IPS DF 6.9 (cell line): ENCODE results near the gene AMPD2.
"Not testable (repeated sequence)": the region's sequence is repeated elsewhere in the genome, so short reads cannot be mapped to it uniquely, and the experiment has no call there.

ENCODE experiments used
- DNase-seq: peaks from one replicate; pipeline ENCODE4 v3.0.0-alpha.2; 2013; ENCODE audit warnings: low read depth, low spot score
- H3K27ac ChIP-seq: one replicate; pipeline ENCODE4 v1.5.1; 2013; ENCODE audit warnings: low read length, control low read depth
- H3K27me3 ChIP-seq: 2 replicates; pipeline ENCODE4 v1.6.1; 2013; ENCODE audit warnings: mild to moderate bottlenecking, low read length; ENCODE audit not compliant: control insufficient read depth, insufficient read depth
- H3K36me3 ChIP-seq: 2 replicates; pipeline ENCODE4 v1.6.1; 2013; ENCODE audit warnings: low read length; ENCODE audit not compliant: control insufficient read depth, insufficient read depth
- H3K4me1 ChIP-seq: 2 replicates; pipeline ENCODE4 v1.6.1; 2013; ENCODE audit warnings: low read length; ENCODE audit not compliant: control insufficient read depth, insufficient read depth
- H3K4me3 ChIP-seq: 2 replicates; pipeline ENCODE4 v1.5.1; 2013; ENCODE audit warnings: mild to moderate bottlenecking, low read length
- H3K9me3 ChIP-seq: 2 replicates; pipeline ENCODE4 v1.6.1; 2013; ENCODE audit warnings: low read length, inconsistent platforms; ENCODE audit not compliant: control insufficient read depth, insufficient read depth
- WGBS: extraction: QIAGEN DNeasy Blood & Tissue Kit; methylation state at CpG from one replicate; pipeline ENCODE4 v1.1.7; 2013; ENCODE audit warnings: mixed read lengths, missing lambda C conversion rate; ENCODE audit not compliant: insufficient read length, insufficient coverage; 5-methylcytosine and 5-hydroxymethylcytosine counted together

Gene AMPD2

DNA sequence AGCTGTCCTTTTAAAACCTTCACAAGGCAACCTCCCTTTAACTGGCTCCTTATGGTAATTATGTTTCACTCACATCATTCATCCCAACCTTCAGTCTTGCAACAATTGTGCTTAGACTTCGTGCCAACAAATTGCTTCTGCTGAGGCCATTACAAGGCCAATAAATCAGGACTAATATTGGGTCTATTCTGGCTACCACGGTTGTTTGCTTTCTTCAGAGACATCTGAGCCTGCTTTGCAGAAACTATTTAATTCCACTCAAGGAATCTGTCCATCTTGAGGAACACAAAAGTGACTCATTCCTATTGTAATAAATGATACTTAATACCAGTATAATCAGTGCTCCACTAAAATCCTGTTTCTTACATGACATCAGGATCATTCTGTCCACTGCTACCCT lies 33.7 kb downstream of the AMPD2 start:
- Histone ChIP-seq H3K9me3 (no peaks in the 10 kb centered on the region), H3K4me3 (no peak overlapping the region), H3K27ac (no peak overlapping the region), H3K36me3 (no peaks in the 10 kb centered on the region), H3K4me1 (no peaks in the 10 kb centered on the region; the same call in 1 of the 2 replicates), H3K27me3 (no peaks in the 10 kb centered on the region)
- no peak for DNase-seq
- no CpG with 5 or more reads among the region's 2 CpGs for WGBS

- H3K36me3 ChIP-seq: no peaks in the 10 kb centered on the region
- no peaks in the 10 kb centered on the region; the same call in 1 of the 2 replicates for H3K4me1 ChIP-seq
- no peak overlapping the region for H3K27ac ChIP-seq
- DNase-seq: no peak
- H3K9me3 ChIP-seq: no peaks in the 10 kb centered on the region
- WGBS: no CpG with 5 or more reads among the region's 12 CpGs
- no peak overlapping the region for H3K4me3 ChIP-seq
- no peaks in the 10 kb centered on the region for H3K27me3 ChIP-seq
Measured at GRCh38 chr1:109654519-109654918, 34.9 kb downstream of the AMPD2 start.

GRCh38 chr1:109655615-109656519 lies 36.2 kb downstream of the AMPD2 start, which contains the start of gene GSTM4:
Gene GSTM4 (plus strand): TSS chr1:109656099. CDS start chr1:109656390, 291 bp downstream.
- no peak within 1 kb of the TSS for H3K27ac ChIP-seq
- no CpG with 5 or more reads among the region's 54 CpGs for WGBS
- peak within 1 kb of the TSS; percentile 71; the same call in 1 of the 2 replicates for H3K4me3 ChIP-seq
- no peaks in the 10 kb centered on the region; the same call in 1 of the 2 replicates for H3K4me1 ChIP-seq
- no peaks in the 10 kb centered on the region for H3K36me3 ChIP-seq
- DNase-seq: peak; percentile 52
- H3K27me3 ChIP-seq: no peaks in the 10 kb centered on the region
- H3K9me3 ChIP-seq: no peaks in the 10 kb centered on the region

- Histone ChIP-seq H3K4me3 (no peak overlapping the region), H3K4me1 (no peaks in the 10 kb centered on the region; the same call in 1 of the 2 replicates), H3K27me3 (no peaks in the 10 kb centered on the region), H3K9me3 (no peaks in the 10 kb centered on the region), H3K36me3 (no peaks in the 10 kb centered on the region), H3K27ac (no peak overlapping the region)
- no CpG with 5 or more reads among the region's 4 CpGs for whole genome bisulfite sequencing
- DNase-seq: no peak
Measured at GRCh38 chr1:109657395-109657794, 37.8 kb downstream of the AMPD2 start.

DNA sequence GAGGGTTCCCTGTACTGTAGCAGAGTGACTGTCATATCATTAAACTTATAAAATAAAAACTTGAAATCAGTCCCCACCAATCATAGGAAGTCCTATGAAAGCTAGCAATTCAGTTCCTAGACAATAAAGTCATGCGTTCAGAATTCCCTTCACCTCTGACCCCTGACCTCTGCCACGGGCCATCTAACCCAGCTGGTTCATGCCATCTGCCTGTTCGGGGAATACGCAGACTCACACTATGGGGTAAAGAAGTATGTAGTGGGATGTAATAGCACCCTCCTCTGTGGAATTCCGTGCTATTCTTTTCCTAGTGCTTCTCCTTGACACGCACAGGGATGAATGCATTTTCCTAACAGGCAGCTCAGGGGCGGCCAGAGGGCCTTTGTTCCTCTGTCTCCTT lies 38.3 kb downstream of the AMPD2 start:
- H3K27me3 ChIP-seq: no peaks in the 10 kb centered on the region
- no peak overlapping the region for H3K27ac ChIP-seq
- no peak for DNase-seq
- H3K4me1 ChIP-seq: no peaks in the 10 kb centered on the region; the same call in 1 of the 2 replicates
- H3K4me3 ChIP-seq: no peak overlapping the region
- WGBS: no CpG with 5 or more reads among the region's 7 CpGs
- no peaks in the 10 kb centered on the region for H3K36me3 ChIP-seq
- H3K9me3 ChIP-seq: no peaks in the 10 kb centered on the region

DNA sequence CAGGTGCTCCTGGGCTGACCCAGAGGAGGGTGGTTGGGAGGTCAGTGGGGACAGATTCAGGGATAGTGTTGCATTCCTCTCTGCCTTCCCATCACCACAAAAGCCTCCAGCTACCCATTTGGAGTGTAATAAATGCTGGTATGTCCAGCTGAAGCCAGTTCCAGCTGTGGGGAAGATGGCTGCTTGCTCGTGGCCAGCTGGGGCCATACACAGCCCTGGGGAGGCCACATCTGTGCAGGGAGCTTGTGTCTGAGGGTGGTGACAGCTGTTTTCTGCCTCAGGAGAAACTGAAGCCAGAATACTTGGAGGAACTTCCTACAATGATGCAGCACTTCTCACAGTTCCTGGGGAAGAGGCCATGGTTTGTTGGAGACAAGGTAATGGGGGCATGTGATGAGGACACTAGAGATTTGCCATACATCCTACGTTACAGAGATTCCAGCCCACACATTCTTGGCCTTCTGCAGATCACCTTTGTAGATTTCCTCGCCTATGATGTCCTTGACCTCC lies 39.0 kb downstream of the AMPD2 start:
- no peaks in the 10 kb centered on the region for H3K9me3 ChIP-seq
- no peaks in the 10 kb centered on the region for H3K36me3 ChIP-seq
- H3K4me3 ChIP-seq: no peak overlapping the region
- DNase-seq: no peak
- WGBS: no CpG with 5 or more reads among the region's 3 CpGs
- no peaks in the 10 kb centered on the region; the same call in 1 of the 2 replicates for H3K4me1 ChIP-seq
- H3K27me3 ChIP-seq: no peaks in the 10 kb centered on the region
- H3K27ac ChIP-seq: no peak overlapping the region

DNA sequence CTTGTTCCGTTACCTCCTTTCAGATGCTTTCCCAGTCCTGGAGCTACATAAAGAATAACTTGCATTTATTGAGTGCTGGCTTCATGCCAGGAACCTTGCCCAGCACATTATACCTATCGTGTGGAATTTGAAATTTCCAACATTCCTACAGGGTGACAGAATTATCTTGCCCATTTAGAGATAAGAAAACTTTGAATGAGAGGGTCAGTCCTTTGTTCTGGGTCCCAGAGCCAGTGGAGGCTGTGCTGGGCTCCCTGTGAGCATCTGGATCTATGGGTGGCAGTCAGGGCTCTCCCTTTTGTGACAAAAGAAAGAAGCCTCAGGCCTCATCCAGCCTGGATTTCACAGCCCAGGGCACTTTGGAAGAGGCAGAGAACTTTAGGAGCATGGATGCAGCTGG lies 39.5 kb downstream of the AMPD2 start:
- no peak for DNase-seq

GRCh38 chr1:109659997-109660690 lies 40.5 kb downstream of the AMPD2 start:
- no peak overlapping the region for H3K27ac ChIP-seq

More for the DNA sequence above, 39.5 kb downstream of the AMPD2 start:
- no CpG with 5 or more reads among the region's 2 CpGs for WGBS
- H3K27me3 ChIP-seq: no peaks in the 10 kb centered on the region
- no peaks in the 10 kb centered on the region for H3K36me3 ChIP-seq
- H3K27ac ChIP-seq: no peak overlapping the region
- H3K4me1 ChIP-seq: no peaks in the 10 kb centered on the region; the same call in 1 of the 2 replicates
- no peak overlapping the region for H3K4me3 ChIP-seq
- no peaks in the 10 kb centered on the region for H3K9me3 ChIP-seq

DNA sequence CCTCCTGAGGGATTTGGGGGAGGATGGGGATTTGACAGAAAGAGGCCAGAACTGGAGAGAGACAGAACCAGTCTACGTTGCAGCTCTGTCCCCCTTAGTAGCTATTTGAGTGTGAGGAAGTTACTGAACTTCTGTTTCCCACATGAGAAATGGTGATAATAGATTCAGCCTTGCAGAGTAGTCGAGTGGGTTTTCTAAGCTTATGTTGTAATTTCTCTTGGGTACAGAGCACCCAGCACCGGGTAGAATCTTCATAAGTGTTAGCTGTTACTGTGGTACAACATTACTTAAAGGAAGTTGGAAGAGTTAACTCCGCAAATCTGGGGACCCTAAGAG lies 41.0 kb downstream of the AMPD2 start:
- not testable (repeated sequence) for H3K4me3 ChIP-seq, H3K27me3 ChIP-seq, H3K9me3 ChIP-seq, H3K27ac ChIP-seq, H3K4me1 ChIP-seq, H3K36me3 ChIP-seq, DNase-seq
- no CpG with 5 or more reads among the region's 4 CpGs for WGBS

More at GRCh38 chr1:109659997-109660690, 40.5 kb downstream of the AMPD2 start:
- Histone ChIP-seq H3K27me3 (no peaks in the 10 kb centered on the region), H3K36me3 (no peaks in the 10 kb centered on the region), H3K4me3 (no peak overlapping the region), H3K9me3 (no peaks in the 10 kb centered on the region), H3K4me1 (no peaks in the 10 kb centered on the region; the same call in 1 of the 2 replicates)
- DNase-seq: no peak
- WGBS: no CpG with 5 or more reads among the region's 5 CpGs

DNA sequence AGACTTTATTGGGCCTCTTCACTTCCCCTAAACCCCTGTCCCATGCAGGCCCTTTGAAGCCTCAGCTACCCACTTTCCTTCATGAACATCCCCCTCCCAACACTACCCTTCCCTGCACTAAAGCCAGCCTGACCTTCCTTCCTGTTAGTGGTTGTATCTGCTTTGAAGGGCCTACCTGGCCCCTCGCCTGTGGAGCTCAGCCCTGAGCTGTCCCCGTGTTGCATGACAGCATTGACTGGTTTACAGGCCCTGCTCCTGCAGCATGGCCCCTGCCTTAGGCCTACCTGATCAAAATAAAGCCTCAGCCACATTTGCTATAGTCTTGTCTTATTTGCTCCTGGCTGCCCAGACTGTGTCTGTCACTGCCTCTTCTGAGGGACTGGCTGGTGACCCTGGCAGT lies 41.8 kb downstream of the AMPD2 start:
- Histone ChIP-seq H3K36me3 (no peaks in the 10 kb centered on the region), H3K27ac (no peak overlapping the region), H3K9me3 (no peaks in the 10 kb centered on the region), H3K4me1 (no peaks in the 10 kb centered on the region), H3K27me3 (no peaks in the 10 kb centered on the region), H3K4me3 (no peak overlapping the region)
- WGBS: no CpG with 5 or more reads among the region's 2 CpGs
- DNase-seq: no peak
